Activated CD8-positive, alpha-beta memory T cell treated with anti-CD3 and anti-CD28 coated beads, Interleukin-2, amount 10 ng/mL, durations not matched to agents 7 days and 5 days (primary cell): ENCODE measurements around the gene CLEC10A. TPM values are rescaled to one million over a fixed set of nuclear protein-coding genes. Genes with fewer than 3 reads are reported as not detected.
A peak's percentile ranks its signal among the peaks of the same experiment; 100 is the strongest.
"Not testable (repeated sequence)": the region's sequence is repeated elsewhere in the genome, so short reads cannot be mapped to it uniquely, and the experiment has no call there.

Source experiments
- ATAC-seq: fragments of 150-1000 bp; cut with Tn5 transposase; one replicate; pipeline ENCODE4 v1.10.0; 2021; ENCODE audit warnings: moderate library complexity
- CTCF ChIA-PET: fragments of 350-600 bp; sonication (Branson Sonifier 250); formaldehyde crosslinking; loops from one replicate; lab custom pipeline; 2021; ENCODE audit warnings: antibody characterized with exemption; lab: Charles Lee
- DNase-seq: peaks from one replicate; pipeline ENCODE4 v3.0.0-alpha.2; 2020
- H3K27ac Mint-ChIP-seq: one replicate; pipeline ENCODE4 v1.8.0; 2021; ENCODE audit warnings: mild to moderate bottlenecking, mixed read lengths
- H3K27me3 Mint-ChIP-seq: one replicate; pipeline ENCODE4 v1.8.0; 2021; ENCODE audit warnings: mixed read lengths
- H3K36me3 Mint-ChIP-seq: one replicate; pipeline ENCODE4 v1.8.0; 2021; ENCODE audit warnings: mild to moderate bottlenecking, mixed read lengths
- H3K4me1 Mint-ChIP-seq: one replicate; pipeline ENCODE4 v1.8.0; 2021; ENCODE audit warnings: mixed read lengths
- H3K4me3 Mint-ChIP-seq: one replicate; pipeline ENCODE4 v1.8.0; 2021; ENCODE audit warnings: mild to moderate bottlenecking, moderate library complexity, mixed read lengths
- H3K9me3 Mint-ChIP-seq: one replicate; pipeline ENCODE4 v1.8.0; 2022; ENCODE audit warnings: low read depth, mixed read lengths
- total RNA-seq, 2 experiments: library from RNA; stranded (reverse); gene quantifications; one replicate each; pipeline ENCODE4 v1.2.3, GENCODE V29; 2021

The CLEC10A gene
- total RNA-seq, 2 experiments from 2014 or later, result not detected

GRCh38 chr17:7101531-7101930 lies 21.5 kb upstream of the CLEC10A start:
- Mint-ChIP-seq H3K4me3 (no peak overlapping the region), H3K9me3 (no peaks in the 10 kb centered on the region), H3K27ac (no peak overlapping the region), H3K4me1 (no peaks in the 10 kb centered on the region), H3K36me3 (no peaks in the 10 kb centered on the region), H3K27me3 (peaks cover 7% of the 10 kb centered on the region)
- no peak for ATAC-seq
- CTCF ChIA-PET, result no interaction called here
- no peak for DNase-seq

- H3K36me3 Mint-ChIP-seq, H3K27ac Mint-ChIP-seq, CTCF ChIA-PET, ATAC-seq, DNase-seq, H3K27me3 Mint-ChIP-seq, H3K9me3 Mint-ChIP-seq, H3K4me3 Mint-ChIP-seq, H3K4me1 Mint-ChIP-seq: not testable (repeated sequence)
Measured at GRCh38 chr17:7100641-7101379, 20.8 kb upstream of the CLEC10A start.

DNA sequence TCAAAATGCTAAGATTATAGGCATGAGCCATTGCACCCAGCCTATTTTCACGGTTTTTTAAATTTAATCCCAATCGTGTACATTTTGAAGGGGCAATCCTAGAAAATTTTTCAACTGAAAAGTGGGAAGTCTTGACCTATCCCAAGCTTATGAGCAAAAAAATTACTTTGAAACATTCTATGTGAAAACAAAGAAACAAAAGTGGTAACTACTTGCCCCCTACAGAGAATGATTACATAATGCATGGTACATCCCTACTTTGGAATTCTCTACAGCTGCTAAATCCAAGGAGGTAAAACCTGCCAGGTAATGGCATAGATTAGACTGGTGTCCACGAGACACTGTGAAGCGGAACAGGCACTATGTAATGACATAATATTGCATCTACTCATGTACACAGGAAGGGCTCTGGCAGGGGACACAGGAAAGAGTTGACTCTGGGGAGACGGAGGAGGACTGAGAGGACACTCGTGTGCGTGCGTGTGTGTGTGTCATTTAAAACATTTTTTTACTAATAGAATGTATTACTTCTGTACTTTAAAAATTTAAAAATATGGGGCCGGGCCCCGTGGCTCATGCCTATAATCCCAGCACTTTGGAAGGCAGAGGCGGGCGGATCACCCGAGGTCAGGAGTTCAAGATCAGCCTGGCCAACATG lies 18.9 kb upstream of the CLEC10A start:
- ATAC-seq (no peak), DNase-seq (no peak)
- Mint-ChIP-seq H3K9me3 (no peaks in the 10 kb centered on the region), H3K4me3 (no peak overlapping the region), H3K27me3 (peaks cover 17% of the 10 kb centered on the region), H3K4me1 (no peaks in the 10 kb centered on the region), H3K36me3 (no peaks in the 10 kb centered on the region), H3K27ac (no peak overlapping the region)
- CTCF ChIA-PET, result no interaction called here

GRCh38 chr17:7097940-7098339 lies 17.9 kb upstream of the CLEC10A start:
- H3K36me3 Mint-ChIP-seq, result no peaks in the 10 kb centered on the region
- CTCF ChIA-PET, result no interaction called here
- ATAC-seq (no peak), DNase-seq (no peak)
- no peak overlapping the region for H3K27ac Mint-ChIP-seq
- no peak overlapping the region for H3K4me3 Mint-ChIP-seq
- no peaks in the 10 kb centered on the region for H3K4me1 Mint-ChIP-seq
- H3K27me3 Mint-ChIP-seq, result peaks cover 17% of the 10 kb centered on the region
- no peaks in the 10 kb centered on the region for H3K9me3 Mint-ChIP-seq

GRCh38 chr17:7095625-7096024 lies 15.6 kb upstream of the CLEC10A start:
- ATAC-seq (no peak), DNase-seq (no peak)
- Mint-ChIP-seq H3K27me3 (peaks cover 23% of the 10 kb centered on the region), H3K36me3 (no peaks in the 10 kb centered on the region), H3K27ac (no peak overlapping the region), H3K4me1 (no peaks in the 10 kb centered on the region), H3K4me3 (no peak overlapping the region), H3K9me3 (no peaks in the 10 kb centered on the region)
- CTCF ChIA-PET, result no interaction called here

- H3K27me3 Mint-ChIP-seq, result peaks cover 22% of the 10 kb centered on the region
- H3K9me3 Mint-ChIP-seq, result no peaks in the 10 kb centered on the region
- no peak overlapping the region for H3K27ac Mint-ChIP-seq
Measured at GRCh38 chr17:7094652-7095019, 14.6 kb upstream of the CLEC10A start.

DNA sequence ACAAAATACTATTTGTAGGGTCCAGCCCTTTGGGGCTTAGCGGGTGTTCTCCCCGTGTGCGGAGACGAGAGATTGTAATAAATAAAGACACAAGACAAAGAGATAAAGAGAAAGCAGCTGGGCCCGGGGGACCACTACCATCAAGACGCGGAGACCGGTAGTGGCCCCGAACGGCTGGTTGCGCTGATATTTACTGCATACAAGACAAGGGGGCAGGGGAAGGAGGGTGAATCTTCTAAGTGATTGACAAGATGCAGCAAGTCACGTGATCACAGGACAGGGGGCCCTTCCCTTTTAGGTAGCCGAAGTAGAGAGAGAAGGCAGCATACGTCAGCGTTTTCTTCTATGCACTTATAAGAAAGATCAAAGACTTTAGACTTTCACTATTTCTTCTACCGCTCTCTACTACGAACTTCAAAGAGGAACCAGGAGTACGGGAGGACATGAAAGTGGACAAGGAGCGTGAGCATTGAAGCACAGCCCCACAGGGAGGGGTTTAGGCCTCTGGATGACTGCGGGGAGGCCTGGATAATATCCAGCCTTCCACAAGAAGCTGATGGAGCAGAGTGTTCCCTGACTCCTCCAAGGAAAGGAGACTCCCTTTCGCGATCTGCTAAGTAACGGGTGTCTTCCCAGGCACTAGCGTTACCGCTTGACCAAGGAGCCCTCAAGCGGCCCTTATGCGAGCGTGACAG lies 11.4 kb upstream of the CLEC10A start:
- H3K27ac Mint-ChIP-seq, H3K36me3 Mint-ChIP-seq, H3K4me3 Mint-ChIP-seq, H3K4me1 Mint-ChIP-seq, ATAC-seq, H3K9me3 Mint-ChIP-seq: not testable (repeated sequence)
- DNase-seq, result peak; percentile 45
- H3K27me3 Mint-ChIP-seq, result peaks cover 35% of the 10 kb centered on the region
- CTCF ChIA-PET, result interaction anchor here (0.7 kb wide), 1 partner anchor 13 kb away, joined by 3 read pairs; no protein-coding TSS in a partner anchor

More at GRCh38 chr17:7094652-7095019, 14.6 kb upstream of the CLEC10A start:
- Mint-ChIP-seq H3K36me3 (no peaks in the 10 kb centered on the region), H3K4me1 (no peaks in the 10 kb centered on the region), H3K4me3 (no peak overlapping the region)
- no peak for DNase-seq
- CTCF ChIA-PET, result no interaction called here
- ATAC-seq, result no peak

DNA sequence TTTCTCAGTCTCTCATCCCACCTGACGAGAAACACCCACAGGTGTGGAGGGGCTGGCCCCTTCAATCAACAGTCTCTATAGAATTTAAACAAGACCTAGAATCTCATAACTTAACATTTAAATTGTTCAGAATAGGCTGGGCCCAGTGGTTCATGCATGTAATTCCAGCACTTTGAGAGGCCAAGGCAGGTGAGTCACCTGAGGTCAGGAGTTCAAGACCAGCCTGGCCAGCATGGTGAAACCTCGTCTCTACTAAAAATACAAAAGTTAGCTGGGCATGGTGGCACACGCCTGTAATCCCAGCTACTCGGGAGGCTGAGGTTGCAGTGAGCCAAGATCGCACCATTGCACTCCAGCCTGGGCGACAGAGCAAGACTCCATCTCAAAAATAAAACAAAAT lies 9.5 kb upstream of the CLEC10A start:
- DNase-seq, H3K4me1 Mint-ChIP-seq, H3K36me3 Mint-ChIP-seq, H3K9me3 Mint-ChIP-seq, H3K4me3 Mint-ChIP-seq, ATAC-seq, H3K27ac Mint-ChIP-seq: not testable (repeated sequence)
- CTCF ChIA-PET, result interaction anchor here (1.0 kb wide), 1 partner anchor 48 kb away, joined by 3 read pairs; no protein-coding TSS in a partner anchor
- peaks cover 29% of the 10 kb centered on the region for H3K27me3 Mint-ChIP-seq

- ATAC-seq, H3K27ac Mint-ChIP-seq, H3K4me1 Mint-ChIP-seq, H3K4me3 Mint-ChIP-seq, H3K9me3 Mint-ChIP-seq, H3K36me3 Mint-ChIP-seq, DNase-seq, CTCF ChIA-PET: not testable (repeated sequence)
- H3K27me3 Mint-ChIP-seq, result peaks cover 39% of the 10 kb centered on the region
Measured at GRCh38 chr17:7088442-7088841, 8.4 kb upstream of the CLEC10A start.

DNA sequence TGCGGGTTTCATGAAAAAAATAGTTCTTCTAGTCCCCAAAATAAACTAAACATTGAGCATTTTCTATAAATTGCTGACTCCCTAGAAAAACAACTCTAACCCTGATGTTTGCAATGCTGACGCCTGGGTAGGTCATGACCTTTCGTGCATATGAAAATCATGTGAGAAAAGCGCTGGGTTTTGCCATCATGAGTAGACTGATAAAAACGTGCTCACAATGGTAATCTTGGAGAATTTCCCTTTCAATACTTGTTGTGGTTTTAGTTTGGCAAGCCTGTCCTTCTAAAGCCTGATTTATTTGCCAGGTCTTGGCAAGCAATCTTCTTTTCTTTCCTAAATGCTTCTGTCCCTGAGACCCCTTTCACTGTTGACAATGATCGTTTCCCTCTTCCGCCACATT lies 4.0 kb upstream of the CLEC10A start:
- peaks cover 53% of the 10 kb centered on the region for H3K27me3 Mint-ChIP-seq
- no peaks in the 10 kb centered on the region for H3K36me3 Mint-ChIP-seq
- H3K27ac Mint-ChIP-seq, result no peak overlapping the region
- DNase-seq, result no peak
- H3K4me1 Mint-ChIP-seq, result peaks cover 28% of the 10 kb centered on the region
- H3K4me3 Mint-ChIP-seq, result no peak overlapping the region
- H3K9me3 Mint-ChIP-seq, result no peaks in the 10 kb centered on the region
- ATAC-seq, result no peak
- CTCF ChIA-PET, result interaction anchor here (2.0 kb wide), 1 partner anchor 49 kb away, joined by 4 read pairs; no protein-coding TSS in a partner anchor

- Mint-ChIP-seq H3K4me1 (peaks cover 28% of the 10 kb centered on the region), H3K27me3 (peaks cover 51% of the 10 kb centered on the region), H3K27ac (no peak overlapping the region), H3K36me3 (no peaks in the 10 kb centered on the region), H3K9me3 (no peaks in the 10 kb centered on the region), H3K4me3 (no peak overlapping the region)
- CTCF ChIA-PET, result interaction anchor here (2.0 kb wide), 1 partner anchor 50 kb away, joined by 4 read pairs; no protein-coding TSS in a partner anchor
- DNase-seq (no peak), ATAC-seq (no peak)
Measured at GRCh38 chr17:7083592-7083991, 3.5 kb upstream of the CLEC10A start.

DNA sequence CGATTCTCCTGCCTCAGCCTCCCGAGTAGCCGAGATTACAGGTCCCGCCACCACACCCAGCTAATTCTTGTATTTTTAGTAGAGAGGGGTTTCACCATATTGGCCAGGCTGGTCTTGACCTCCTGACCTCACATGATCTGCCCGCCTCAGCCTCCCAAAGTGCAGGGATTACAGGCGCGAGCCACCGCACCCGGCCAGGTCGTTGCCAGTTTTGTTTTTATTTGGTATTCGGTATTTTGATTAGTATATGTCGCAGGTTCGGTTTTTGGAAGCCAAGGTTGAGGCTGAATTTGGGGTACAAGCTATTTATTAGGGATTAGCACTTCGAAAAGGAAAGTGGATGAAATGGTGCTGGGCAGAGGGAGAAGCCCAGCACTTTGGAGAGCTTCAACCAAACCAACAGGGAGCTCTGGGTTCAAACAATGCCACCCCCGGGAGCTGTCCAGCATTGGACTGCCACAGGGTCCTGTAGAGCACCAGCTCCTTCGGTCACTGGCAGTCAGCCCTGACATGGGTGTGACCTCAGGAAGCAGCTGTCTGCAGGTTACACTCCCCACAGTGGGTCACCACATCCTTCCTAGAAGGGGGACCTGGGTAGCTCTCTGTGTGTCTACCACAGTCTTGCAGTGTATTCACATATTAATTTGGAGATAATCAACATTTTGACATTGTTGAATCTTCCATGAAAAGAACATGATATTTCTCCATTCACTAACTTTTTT lies 1.5 kb upstream of the CLEC10A start:
- ATAC-seq (peak; percentile 91), DNase-seq (peak; percentile 90)
- peaks cover 28% of the 10 kb centered on the region for H3K4me1 Mint-ChIP-seq
- no peak overlapping the region for H3K4me3 Mint-ChIP-seq
- H3K27me3 Mint-ChIP-seq, result peaks cover 42% of the 10 kb centered on the region
- no peaks in the 10 kb centered on the region for H3K36me3 Mint-ChIP-seq
- CTCF ChIA-PET, result interaction anchor here (0.7 to 2.0 kb wide), 7 partner anchors 9 to 96 kb away, joined by 3 to 10 read pairs (median 4); no protein-coding TSS in a partner anchor
- no peaks in the 10 kb centered on the region for H3K9me3 Mint-ChIP-seq
- H3K27ac Mint-ChIP-seq, result no peak overlapping the region
